OCI-LY3 (cell line): ENCODE results near the gene THSD7B.

Source experiments
- H2AFZ ChIP-seq: fragments of 200-600, 300-600 bp; shearing (Covaris generic); 2 replicates; pipeline ENCODE4 v1.6.0; 2014; ENCODE audit warnings: antibody characterized with exemption, low read depth, low read length
- H3K27ac ChIP-seq: fragments of 200-600, 300-600 bp; sonication (generic); 2 replicates; pipeline ENCODE4 v1.5.1; 2014; ENCODE audit warnings: mild to moderate bottlenecking, low read length, moderate library complexity, mixed read lengths
- H3K27me3 ChIP-seq: fragments of 200-600, 300-600 bp; sonication (generic); 2 replicates; pipeline ENCODE4 v1.6.1; 2014; ENCODE audit warnings: low read depth, low read length, mixed read lengths
- H3K36me3 ChIP-seq: fragments of 200-600, 300-600 bp; sonication (generic); replicated peaks from 2 replicates; pipeline ENCODE3; 2014; ENCODE audit warnings: low read depth, low read length, mixed read lengths
- H3K4me1 ChIP-seq: fragments of 300-600, 200-600 bp; sonication (generic); 2 replicates; pipeline ENCODE4 v1.6.1; 2014; ENCODE audit warnings: low read length, mixed read lengths
- H3K4me2 ChIP-seq: fragments of 200-600, 300-600 bp; sonication (generic); 2 replicates; pipeline ENCODE4 v1.6.1; 2014; ENCODE audit warnings: low read length, mixed read lengths
- H3K4me3 ChIP-seq: fragments of 300-600, 200-600 bp; sonication (generic); 2 replicates; pipeline ENCODE4 v1.5.1; 2014; ENCODE audit warnings: antibody characterized with exemption, mild to moderate bottlenecking, low read length, moderate library complexity
- H3K79me2 ChIP-seq: fragments of 300-600, 200-600 bp; shearing (Covaris generic); 2 replicates; pipeline ENCODE4 v1.6.1; 2014; ENCODE audit warnings: mild to moderate bottlenecking, low read length, mixed read lengths
- H3K9ac ChIP-seq: fragments of 300-600, 200-600 bp; shearing (Covaris generic); 2 replicates; pipeline ENCODE4 v1.6.0; 2014; ENCODE audit warnings: mild to moderate bottlenecking, low read length, moderate library complexity
- H3K9me3 ChIP-seq: fragments of 200-600, 300-600 bp; shearing (Covaris generic); 2 replicates; pipeline ENCODE4 v1.6.1; 2014; ENCODE audit warnings: low read length, mixed read lengths; ENCODE audit not compliant: insufficient read depth
- H4K20me1 ChIP-seq: fragments of 200-600, 300-600 bp; sonication (generic); 2 replicates; pipeline ENCODE4 v1.6.1; 2016; ENCODE audit warnings: low read length, mixed read lengths; ENCODE audit not compliant: insufficient read depth
- CTCF ChIP-seq: fragments of 200-600, 300-600 bp; sonication (generic); IDR thresholded peaks from 2 replicates; pipeline ENCODE4 v1.5.1; 2014; ENCODE audit warnings: antibody characterized with exemption, low read length, low read depth
- EZH2phosphoT487 ChIP-seq: fragments of 200-600 bp; shearing (Covaris generic); IDR thresholded peaks from 2 replicates; pipeline ENCODE4 v1.6.1; 2018; ENCODE audit warnings: antibody characterized with exemption, mixed run types, low read depth

Gene THSD7B

GRCh38 chr2:137187216-137187615 is 421.9 kb downstream of the THSD7B start:
- H3K4me3 ChIP-seq: no peak overlapping the region
- no peak for TF ChIP-seq EZH2phosphoT487
- H3K9me3 ChIP-seq: no peaks in the 10 kb centered on the region
- no peaks in the 10 kb centered on the region for H3K79me2 ChIP-seq
- H3K27me3 ChIP-seq: no peaks in the 10 kb centered on the region
- H3K4me2 ChIP-seq: no peak overlapping the region
- H3K36me3 ChIP-seq: no peaks in the 10 kb centered on the region
- H3K9ac ChIP-seq: no peak overlapping the region
- no peak overlapping the region for H3K27ac ChIP-seq
- H4K20me1 ChIP-seq: no peaks in the 10 kb centered on the region
- H3K4me1 ChIP-seq: no peaks in the 10 kb centered on the region
- H2AFZ ChIP-seq: no peak overlapping the region

GRCh38 chr2:137190411-137191195 is 425.3 kb downstream of the THSD7B start:
- TF ChIP-seq EZH2phosphoT487 (no peak), CTCF (no peak)
- Histone ChIP-seq H3K4me2 (no peak overlapping the region), H3K36me3 (no peaks in the 10 kb centered on the region)

GRCh38 chr2:137192366-137193310 is 427.3 kb downstream of the THSD7B start:
- Histone ChIP-seq H3K4me2 (no peak overlapping the region), H3K79me2 (no peaks in the 10 kb centered on the region), H3K4me3 (no peak overlapping the region), H3K27me3 (no peaks in the 10 kb centered on the region; the same call in 1 of the 2 replicates), H3K9ac (no peak overlapping the region), H3K36me3 (no peaks in the 10 kb centered on the region), H4K20me1 (no peaks in the 10 kb centered on the region), H2AFZ (no peak overlapping the region), H3K9me3 (no peaks in the 10 kb centered on the region), H3K4me1 (no peaks in the 10 kb centered on the region), H3K27ac (no peak overlapping the region)
- TF ChIP-seq EZH2phosphoT487 (no peak), CTCF (no peak)

More at GRCh38 chr2:137190411-137191195, 425.3 kb downstream of the THSD7B start:
- H3K9me3 ChIP-seq: no peaks in the 10 kb centered on the region
- no peak overlapping the region for H3K9ac ChIP-seq
- no peaks in the 10 kb centered on the region for H3K4me1 ChIP-seq
- no peak overlapping the region for H3K4me3 ChIP-seq
- H2AFZ ChIP-seq: no peak overlapping the region
- no peaks in the 10 kb centered on the region for H3K79me2 ChIP-seq
- no peak overlapping the region for H3K27ac ChIP-seq
- no peaks in the 10 kb centered on the region for H3K27me3 ChIP-seq
- H4K20me1 ChIP-seq: no peaks in the 10 kb centered on the region

GRCh38 chr2:137193401-137193800 is 428.1 kb downstream of the THSD7B start:
- Histone ChIP-seq H3K4me1 (no peaks in the 10 kb centered on the region), H3K4me2 (no peak overlapping the region), H2AFZ (no peak overlapping the region), H3K79me2 (no peaks in the 10 kb centered on the region), H3K9me3 (no peaks in the 10 kb centered on the region), H3K27ac (no peak overlapping the region), H3K27me3 (no peaks in the 10 kb centered on the region; the same call in 1 of the 2 replicates), H3K4me3 (no peak overlapping the region), H4K20me1 (no peaks in the 10 kb centered on the region), H3K36me3 (no peaks in the 10 kb centered on the region), H3K9ac (no peak overlapping the region)
- TF ChIP-seq CTCF (no peak), EZH2phosphoT487 (no peak)
